Ecto neural progenitor cell (in vitro differentiated cells): Measurements from ENCODE around the gene IQCC.
"Not testable (repeated sequence)": the region's sequence is repeated elsewhere in the genome, so short reads cannot be mapped to it uniquely, and the experiment has no call there.

ENCODE experiments used
- DNase-seq: peaks from one replicate; pipeline ENCODE4 v3.0.0-alpha.2; 2018; ENCODE audit warnings: low spot score

Gene IQCC

GRCh38 chr1:32205401-32206370, at the start of gene IQCC:
IQCC (plus strand) TSS chr1:32205671; CDS start chr1:32205682, 11 bp downstream.
- DNase-seq = peak; percentile 90

GRCh38 chr1:32159189-32159588, 46.3 kb upstream of the IQCC start:
- no peak for DNase-seq

GRCh38 chr1:32163405-32163804, 42.1 kb upstream of the IQCC start:
- DNase-seq = no peak

GRCh38 chr1:32165633-32166032, 39.8 kb upstream of the IQCC start:
- not testable (repeated sequence) for DNase-seq

- no peak for DNase-seq
Measured at GRCh38 chr1:32170991-32171390, 34.5 kb upstream of the IQCC start.

GRCh38 chr1:32172621-32173245, 32.7 kb upstream of the IQCC start:
- no peak for DNase-seq

- no peak for DNase-seq
Measured at GRCh38 chr1:32178380-32179192, 26.9 kb upstream of the IQCC start.

- no peak for DNase-seq
Measured at GRCh38 chr1:32179193-32179442, 26.4 kb upstream of the IQCC start.

- DNase-seq = peak; percentile 97
Measured at GRCh38 chr1:32179443-32180185, 25.9 kb upstream of the IQCC start, which contains the start of gene TXLNA. TXLNA (plus strand) TSS chr1:32179675; CDS start chr1:32180346, 671 bp downstream.

GRCh38 chr1:32180186-32181060, 25.0 kb upstream of the IQCC start:
- peak; percentile 70 for DNase-seq

GRCh38 chr1:32181065-32181464, 24.4 kb upstream of the IQCC start:
- no peak for DNase-seq

- DNase-seq = no peak
Measured at GRCh38 chr1:32181563-32181962, 23.9 kb upstream of the IQCC start.

- no peak for DNase-seq
Measured at GRCh38 chr1:32182060-32182459, 23.4 kb upstream of the IQCC start.

- no peak for DNase-seq
Measured at GRCh38 chr1:32184650-32185049, 20.8 kb upstream of the IQCC start.

- no peak for DNase-seq
Measured at GRCh38 chr1:32186077-32186476, 19.4 kb upstream of the IQCC start.

GRCh38 chr1:32186491-32186890, 19.0 kb upstream of the IQCC start:
- DNase-seq = no peak

- DNase-seq = no peak
Measured at GRCh38 chr1:32187850-32188249, 17.6 kb upstream of the IQCC start.

GRCh38 chr1:32192220-32192948, 13.1 kb upstream of the IQCC start:
- DNase-seq = no peak

GRCh38 chr1:32194984-32195383, 10.5 kb upstream of the IQCC start:
- DNase-seq = no peak

GRCh38 chr1:32195531-32195930, 9.9 kb upstream of the IQCC start:
- DNase-seq = no peak
